Endothelial cell of umbilical vein (primary cell): Measurements from ENCODE around the gene RACGAP1.

Experiments used
- CTCF ChIP-seq, 2 donors: IDR thresholded peaks; 1 replicate in 1 of 2; 2 replicates in 1 of 2; pipeline ENCODE4 v1.5.1; 2011; ENCODE audit warnings: low read length in 2 of 2, mild to moderate bottlenecking in 2 of 2, moderate library complexity in 2 of 2, control low read depth in 1 of 2, inconsistent platforms in 1 of 2, low read depth in 1 of 2; ENCODE audit not compliant: insufficient read depth in 1 of 2; ENCODE audit errors: extremely low read depth in 1 of 2
- EZH2 ChIP-seq: IDR thresholded peaks from 2 replicates; pipeline ENCODE4 v1.6.1; 2012; ENCODE audit warnings: borderline replicate concordance, low read depth, mild to moderate bottlenecking, moderate library complexity, low read length, inconsistent platforms; ENCODE audit not compliant: severe bottlenecking
- GATA2 ChIP-seq: IDR thresholded peaks from 2 replicates; pipeline ENCODE4 v1.7.0; 2011; ENCODE audit warnings: low read depth, mild to moderate bottlenecking, moderate library complexity, mixed read lengths, low read length; ENCODE audit not compliant: insufficient read length, insufficient read depth
- MAX ChIP-seq: IDR thresholded peaks from 2 replicates; pipeline ENCODE4 v1.6.1; 2011; ENCODE audit not compliant: insufficient read depth, insufficient read length
- POLR2A ChIP-seq: IDR thresholded peaks from 2 replicates; pipeline ENCODE4 v1.6.1; 2012; ENCODE audit warnings: low read depth, mild to moderate bottlenecking, control low read depth, low read length
- POLR2AphosphoS5 ChIP-seq: IDR thresholded peaks from 2 replicates; pipeline ENCODE4 v1.6.1; 2012; ENCODE audit warnings: low read depth, mild to moderate bottlenecking, control low read depth, low read length, moderate library complexity; ENCODE audit not compliant: insufficient read depth

- peak; percentile 53 to 80 for TF ChIP-seq CTCF (IDR thresholded peaks at IDR 0.05; ENCODE audit: extremely low read depth in 1 of 2, insufficient read depth in 1 of 2, low read depth in 1 of 2, low read length in 2 of 2)
- no peak for TF ChIP-seq POLR2A
- TF ChIP-seq POLR2AphosphoS5 = no peak
- TF ChIP-seq EZH2 = no peak
- TF ChIP-seq GATA2 = no peak
- TF ChIP-seq MAX = no peak
Measured at GRCh38 chr12:49974231-49974675, 51.0 kb downstream of the RACGAP1 start.
